HCT116 (cell line): ENCODE results near the gene NAA80. TPM values are rescaled to one million over a fixed set of nuclear protein-coding genes. Genes with fewer than 3 reads are reported as not detected.
A peak's percentile ranks its signal among the peaks of the same experiment; 100 is the strongest.

Experiments
- ATAC-seq: fragments of 200-7000 bp; cut with Tn5 transposase; 2 replicates; pipeline ENCODE4 v1.9.1; 2020; ENCODE audit warnings: mild to moderate bottlenecking, moderate library complexity
- BruUV-seq: library from RNA; stranded (reverse); fragments of 400-500 nt; replicated peaks from 2 replicates; lab custom pipeline; 2021; lab: Mats Ljungman, UMichigan
- CTCF ChIA-PET: fragments of 300-600 bp; sonication (Branson Sonifier 250); formaldehyde crosslinking; loops from one replicate; lab custom pipeline; 2021; ENCODE audit warnings: antibody characterized with exemption; lab: Charles Lee
- POLR2A ChIA-PET: fragments of 300-600, 350-600 bp; sonication (Branson Sonifier 250); formaldehyde crosslinking; loops from one replicate; lab custom pipeline; 2021; ENCODE audit warnings: antibody characterized with exemption; lab: Charles Lee
- RAD21 ChIA-PET, 2 experiments: fragments of 300-600 bp; sonication (Branson Sonifier 250); formaldehyde crosslinking; loops; one replicate each; lab custom pipeline; 2023; ENCODE audit warnings: low total read pairs in 2 of 2; ENCODE audit not compliant: uncharacterized antibody in 2 of 2, unreplicated experiment in 2 of 2, low non-redundant PET in 1 of 2; lab: Charles Lee
- DNase-seq: peaks from one replicate; pipeline ENCODE4 v3.0.0-alpha.2; 2010; ENCODE audit warnings: low read depth, low spot score
- H2AFZ ChIP-seq: fragments of 200-600 bp; shearing (Covaris generic), sonication (generic); 2 replicates; pipeline ENCODE4 v1.6.1; 2017; ENCODE audit warnings: low read depth, mixed run types, mixed read lengths, antibody characterized with exemption, low read length; ENCODE audit not compliant: poor library complexity, severe bottlenecking
- H3K27ac ChIP-seq: 2 replicates; pipeline ENCODE4 v1.5.1; 2012; ENCODE audit warnings: low read depth, low read length
- H3K27me3 ChIP-seq: fragments of 200-600 bp; sonication (generic); 2 replicates; pipeline ENCODE4 v1.6.1; 2016; ENCODE audit warnings: mixed run types, low read length, mixed read lengths; ENCODE audit not compliant: insufficient read depth
- H3K36me3 ChIP-seq, 2 experiments: fragments of 200-500 bp in 1 of 2; fragments of 200-600 bp in 1 of 2; sonication (Bioruptor generic) in 1 of 2; sonication (generic) in 1 of 2; 2 replicates each; pipeline versions ENCODE4 v1.5.1 to v1.6.1; 2014 to 2016; ENCODE audit warnings: low read length in 2 of 2, inconsistent platforms in 1 of 2, mixed read lengths in 1 of 2, mixed run types in 1 of 2; ENCODE audit not compliant: insufficient read depth in 2 of 2, control insufficient read depth in 1 of 2
- H3K4me1 ChIP-seq, 2 experiments: fragments of 200-600 bp in 1 of 2; sonication (generic) in 1 of 2; 2 replicates each; pipeline versions ENCODE4 v1.5.1 to v1.6.1; 2012 to 2017; ENCODE audit warnings: low read length in 2 of 2, inconsistent platforms in 1 of 2, mild to moderate bottlenecking in 1 of 2, mixed read lengths in 1 of 2, mixed run types in 1 of 2, moderate library complexity in 1 of 2; ENCODE audit not compliant: insufficient read depth in 2 of 2, control insufficient read depth in 1 of 2
- H3K4me2 ChIP-seq: fragments of 200-600 bp; sonication (generic); 2 replicates; pipeline ENCODE4 v1.6.1; 2017; ENCODE audit warnings: mixed run types, low read length, mixed read lengths
- H3K4me3 ChIP-seq, 2 experiments: fragments of 200-600 bp in 1 of 2; sonication (generic) in 1 of 2; replicated peaks in 1 of 2; 2 replicates each; pipeline ENCODE4 v1.5.1; 2011 to 2016; ENCODE audit warnings: low read length in 2 of 2, control low read depth in 1 of 2, low read depth in 1 of 2, mild to moderate bottlenecking in 1 of 2, mixed read lengths in 1 of 2, mixed run types in 1 of 2
- H3K79me2 ChIP-seq: fragments of 200-600 bp; sonication (generic); 2 replicates; pipeline ENCODE4 v1.6.1; 2017; ENCODE audit warnings: mild to moderate bottlenecking, mixed run types, low read length, moderate library complexity, mixed read lengths; ENCODE audit not compliant: insufficient read depth
- H3K9ac ChIP-seq: fragments of 200-600 bp; sonication (generic); 2 replicates; pipeline ENCODE4 v1.6.1; 2016; ENCODE audit warnings: low read length, mixed read lengths
- H3K9me2 ChIP-seq: fragments of 200-600 bp; sonication (generic), shearing (Covaris generic); 2 replicates; pipeline ENCODE4 v1.6.1; 2017; ENCODE audit warnings: mixed run types, mild to moderate bottlenecking, moderate library complexity; ENCODE audit not compliant: insufficient read depth
- H3K9me3 ChIP-seq, 2 experiments: fragments of 200-500 bp in 1 of 2; fragments of 200-600 bp in 1 of 2; sonication (Bioruptor generic) in 1 of 2; sonication (generic) in 1 of 2; 2 replicates each; pipeline ENCODE4 v1.6.1; 2014 to 2017; ENCODE audit warnings: low read length in 2 of 2, mixed read lengths in 2 of 2, inconsistent platforms in 1 of 2, low read depth in 1 of 2, mild to moderate bottlenecking in 1 of 2, mixed run types in 1 of 2, moderate library complexity in 1 of 2; ENCODE audit not compliant: control insufficient read depth in 1 of 2, insufficient read depth in 1 of 2
- H4K20me1 ChIP-seq: fragments of 200-600 bp; sonication (generic), shearing (Covaris generic); 2 replicates; pipeline ENCODE4 v1.6.1; 2017; ENCODE audit warnings: mixed run types, mild to moderate bottlenecking, moderate library complexity; ENCODE audit not compliant: insufficient read depth
- CBX3 ChIP-seq: IDR thresholded peaks from 2 replicates; pipeline ENCODE4 v1.6.1; 2012; ENCODE audit warnings: low read depth
- EGR1 ChIP-seq: IDR thresholded peaks from 2 replicates; pipeline ENCODE4 v1.6.1; 2012; ENCODE audit warnings: low read depth
- ELF1 ChIP-seq: IDR thresholded peaks from 2 replicates; pipeline ENCODE4 v1.6.1; 2012; ENCODE audit warnings: low read depth, borderline replicate concordance
- POLR2A ChIP-seq: IDR thresholded peaks from 2 replicates; pipeline ENCODE4 v1.7.0; 2011; ENCODE audit warnings: borderline replicate concordance; ENCODE audit not compliant: insufficient read depth, insufficient read length; ENCODE audit errors: extremely low read depth
- POLR2AphosphoS5 ChIP-seq: IDR thresholded peaks from 2 replicates; pipeline ENCODE4 v1.6.1; 2011; ENCODE audit warnings: mild to moderate bottlenecking, low read depth, low read length, moderate library complexity
- RAD21 ChIP-seq: IDR thresholded peaks from 2 replicates; pipeline ENCODE4 v1.6.1; 2012; ENCODE audit warnings: low read depth, mild to moderate bottlenecking
- SIN3A ChIP-seq: IDR thresholded peaks from 2 replicates; pipeline ENCODE4 v1.6.1; 2012; ENCODE audit warnings: low read depth
- SP1 ChIP-seq: IDR thresholded peaks from 2 replicates; pipeline ENCODE4 v1.6.1; 2012; ENCODE audit warnings: low read depth
- SRF ChIP-seq: IDR thresholded peaks from 2 replicates; pipeline ENCODE4 v1.6.1; 2012; ENCODE audit warnings: low read depth
- TCF7L2 ChIP-seq: IDR thresholded peaks from 2 replicates; pipeline ENCODE4 v1.7.0; 2011; ENCODE audit warnings: borderline replicate concordance, inconsistent platforms; ENCODE audit not compliant: insufficient read depth, insufficient read length; ENCODE audit errors: extremely low read depth
- ZFX ChIP-seq: fragments of 450-650 bp; IDR thresholded peaks from 2 replicates; pipeline ENCODE4 v1.6.1; 2017
- intact Hi-C: fragments of 100-400 bp; cut with micrococcal nuclease; formaldehyde crosslinking; loops from 2 replicates; pipeline ENCODE4 v1.10.0; 2022
- total RNA-seq: library from RNA; stranded (reverse); gene quantifications from one replicate; pipeline ENCODE4 v1.2.1, GENCODE V29; 2021; ENCODE audit not compliant: unreplicated experiment
- TF ChIP-seq, protein P1 (sequence below): IDR thresholded peaks from 2 replicates; pipeline ENCODE4 v1.6.1; 2012
- TF ChIP-seq, protein P2 (sequence below), 3 experiments: fragments of 200-600 bp in 1 of 3; sonication (generic) in 1 of 3; IDR thresholded peaks in 2 of 3; conservative IDR thresholded peaks in 1 of 3; 2 replicates each; pipeline ENCODE4 v1.5.1; 2012 to 2017; ENCODE audit warnings: low read depth in 2 of 3, low read length in 2 of 3, antibody characterized with exemption in 1 of 3, borderline replicate concordance in 1 of 3, control low read depth in 1 of 3, mild to moderate bottlenecking in 1 of 3, mixed read lengths in 1 of 3, mixed run types in 1 of 3, moderate library complexity in 1 of 3; ENCODE audit not compliant: insufficient read depth in 1 of 3

Gene NAA80
- total RNA-seq, 1 experiment from 2014 or later: 21.3 TPM

DNA sequence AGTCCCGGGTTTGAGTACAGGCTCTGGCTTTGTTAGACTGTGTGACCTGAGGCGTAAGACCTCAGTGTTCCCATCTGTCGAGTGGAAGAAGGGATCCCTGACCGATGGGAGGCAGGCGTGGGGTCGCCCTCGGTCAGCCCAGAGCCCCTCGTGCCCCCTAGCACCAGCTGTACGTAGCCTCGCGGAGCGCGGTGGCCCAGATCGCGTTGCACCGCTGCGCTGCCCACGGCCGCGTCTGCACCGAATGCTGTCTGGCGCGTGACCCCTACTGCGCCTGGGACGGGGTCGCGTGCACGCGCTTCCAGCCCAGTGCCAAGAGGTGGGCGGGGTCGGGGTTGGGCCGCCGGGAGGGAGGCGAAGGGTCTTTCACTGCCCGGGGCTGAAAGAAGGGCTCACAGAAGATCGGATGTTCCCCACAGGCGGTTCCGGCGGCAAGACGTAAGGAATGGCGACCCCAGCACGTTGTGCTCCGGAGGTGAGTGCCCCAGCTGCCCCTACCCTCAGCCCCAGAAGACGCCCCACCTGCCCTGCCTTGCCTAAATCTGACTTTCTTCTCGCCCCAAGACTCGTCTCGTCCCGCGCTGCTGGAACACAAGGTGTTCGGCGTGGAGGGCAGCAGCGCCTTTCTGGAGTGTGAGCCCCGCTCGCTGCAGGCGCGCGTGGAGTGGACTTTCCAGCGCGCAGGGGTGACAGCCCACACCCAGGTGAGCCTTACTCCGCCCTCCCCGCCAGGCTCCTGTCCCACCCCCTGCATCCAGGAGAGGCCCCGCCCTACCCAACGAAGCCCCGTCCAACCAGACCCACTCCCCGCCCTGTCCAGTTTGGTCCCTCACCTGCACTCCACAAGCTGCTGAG, 23.8 kb downstream of the NAA80 start:
- no peaks in the 10 kb centered on the region for H3K27me3 ChIP-seq
- ATAC-seq: no peak
- H3K4me1 ChIP-seq: peaks cover 29 to 40% of the 10 kb centered on the region in 2 experiments
- BruUV-seq: no TSS peak
- DNase-seq: no peak
- H3K9ac ChIP-seq: no peak overlapping the region
- H3K4me2 ChIP-seq: no peak overlapping the region
- no peaks in the 10 kb centered on the region for H3K79me2 ChIP-seq
- intact Hi-C loops: no loop called here
- TF ChIP-seq ELF1 (no peak), SP1 (no peak), SIN3A (no peak), POLR2A (no peak)
- TF ChIP-seq, protein P1, sequence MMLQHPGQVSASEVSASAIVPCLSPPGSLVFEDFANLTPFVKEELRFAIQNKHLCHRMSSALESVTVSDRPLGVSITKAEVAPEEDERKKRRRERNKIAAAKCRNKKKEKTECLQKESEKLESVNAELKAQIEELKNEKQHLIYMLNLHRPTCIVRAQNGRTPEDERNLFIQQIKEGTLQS: no peak
- H3K36me3 ChIP-seq: no peaks in the 10 kb centered on the region
- H3K9me2 ChIP-seq: no peaks in the 10 kb centered on the region
- H3K9me3 ChIP-seq: no peaks in the 10 kb centered on the region
- H4K20me1 ChIP-seq: no peaks in the 10 kb centered on the region
- CTCF ChIA-PET: interaction anchor here (0.6 to 2.4 kb wide), 5 partner anchors 9 to 81 kb away, joined by 3 to 9 read pairs (median 5); partner anchors contain the start of gene IFRD2
- no peak overlapping the region for H3K4me3 ChIP-seq
- no peak overlapping the region for H3K27ac ChIP-seq
- H2AFZ ChIP-seq: no peak overlapping the region
- POLR2A ChIA-PET: interaction anchor here (0.9 to 1.3 kb wide), 2 partner anchors 29 to 80 kb away, joined by 3 read pairs; no protein-coding TSS in a partner anchor
- RAD21 ChIA-PET: interaction anchor here in 1 of 2 experiments (0.7 kb wide), 1 partner anchor 14 kb away, joined by 3 read pairs; no protein-coding TSS in a partner anchor

DNA sequence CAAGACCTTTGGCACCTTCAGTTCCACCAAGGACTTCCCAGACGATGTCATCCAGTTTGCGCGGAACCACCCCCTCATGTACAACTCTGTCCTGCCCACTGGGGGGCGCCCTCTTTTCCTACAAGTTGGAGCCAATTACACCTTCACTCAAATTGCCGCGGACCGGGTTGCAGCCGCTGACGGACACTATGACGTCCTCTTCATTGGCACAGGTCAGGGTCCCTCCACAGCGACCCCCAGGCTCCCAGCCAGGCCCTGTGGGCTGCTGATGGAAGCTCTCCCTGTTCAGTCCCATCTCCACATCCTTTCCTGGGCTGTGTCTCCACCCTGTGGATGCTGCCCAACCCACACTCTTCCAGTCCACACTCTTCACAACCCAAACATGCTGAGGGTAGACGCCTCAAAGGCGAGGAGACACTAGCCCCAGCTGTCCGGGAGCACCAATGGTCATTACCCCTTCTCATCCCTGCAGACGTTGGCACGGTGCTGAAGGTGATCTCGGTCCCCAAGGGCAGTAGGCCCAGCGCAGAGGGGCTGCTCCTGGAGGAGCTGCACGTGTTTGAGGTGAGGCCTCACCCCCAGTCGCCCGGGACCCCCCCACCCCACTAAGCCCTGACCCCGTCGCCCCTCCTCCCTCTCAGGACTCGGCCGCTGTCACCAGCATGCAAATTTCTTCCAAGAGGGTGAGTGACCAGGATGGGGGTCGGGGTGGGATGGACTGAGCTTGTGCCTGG, 24.7 kb downstream of the NAA80 start:
- no peaks in the 10 kb centered on the region for H3K9me3 ChIP-seq
- 0 out of 4 replicates have a peak overlapping the region, but pooled peaks of 1 of the 2 experiments have one; percentile 9 for H3K4me3 ChIP-seq
- intact Hi-C loops: loop anchor here (1.0 to 5.0 kb wide), 3 partner anchors 50 to 152 kb away; no protein-coding TSS in a partner anchor
- no TSS peak for BruUV-seq
- no peaks in the 10 kb centered on the region for H3K9me2 ChIP-seq
- H3K4me1 ChIP-seq: peaks cover 37 to 48% of the 10 kb centered on the region in 2 experiments
- RAD21 ChIA-PET: interaction anchor here in 1 of 2 experiments (0.7 kb wide), 1 partner anchor 15 kb away, joined by 3 read pairs; no protein-coding TSS in a partner anchor
- H3K9ac ChIP-seq: no peak overlapping the region
- POLR2A ChIA-PET: interaction anchor here (0.9 to 1.3 kb wide), 2 partner anchors 28 to 80 kb away, joined by 3 read pairs; no protein-coding TSS in a partner anchor
- ATAC-seq (peak; percentile 71), DNase-seq (no peak)
- H3K79me2 ChIP-seq: no peaks in the 10 kb centered on the region
- peak overlapping the region; percentile 96 for H3K4me2 ChIP-seq
- CTCF ChIA-PET: interaction anchor here (0.6 to 2.4 kb wide), 6 partner anchors 10 to 80 kb away, joined by 3 to 9 read pairs (median 4); partner anchors contain the start of gene IFRD2
- H3K27me3 ChIP-seq: no peaks in the 10 kb centered on the region
- no peak overlapping the region for H2AFZ ChIP-seq
- no peaks in the 10 kb centered on the region for H4K20me1 ChIP-seq
- H3K27ac ChIP-seq: no peak overlapping the region
- H3K36me3 ChIP-seq: no peaks in the 10 kb centered on the region
- no peak for TF ChIP-seq RAD21
- no peak for TF ChIP-seq ZFX
- no peak for TF ChIP-seq SP1
- TF ChIP-seq, protein P2, sequence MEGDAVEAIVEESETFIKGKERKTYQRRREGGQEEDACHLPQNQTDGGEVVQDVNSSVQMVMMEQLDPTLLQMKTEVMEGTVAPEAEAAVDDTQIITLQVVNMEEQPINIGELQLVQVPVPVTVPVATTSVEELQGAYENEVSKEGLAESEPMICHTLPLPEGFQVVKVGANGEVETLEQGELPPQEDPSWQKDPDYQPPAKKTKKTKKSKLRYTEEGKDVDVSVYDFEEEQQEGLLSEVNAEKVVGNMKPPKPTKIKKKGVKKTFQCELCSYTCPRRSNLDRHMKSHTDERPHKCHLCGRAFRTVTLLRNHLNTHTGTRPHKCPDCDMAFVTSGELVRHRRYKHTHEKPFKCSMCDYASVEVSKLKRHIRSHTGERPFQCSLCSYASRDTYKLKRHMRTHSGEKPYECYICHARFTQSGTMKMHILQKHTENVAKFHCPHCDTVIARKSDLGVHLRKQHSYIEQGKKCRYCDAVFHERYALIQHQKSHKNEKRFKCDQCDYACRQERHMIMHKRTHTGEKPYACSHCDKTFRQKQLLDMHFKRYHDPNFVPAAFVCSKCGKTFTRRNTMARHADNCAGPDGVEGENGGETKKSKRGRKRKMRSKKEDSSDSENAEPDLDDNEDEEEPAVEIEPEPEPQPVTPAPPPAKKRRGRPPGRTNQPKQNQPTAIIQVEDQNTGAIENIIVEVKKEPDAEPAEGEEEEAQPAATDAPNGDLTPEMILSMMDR (IDR thresholded peaks at IDR 0.05 in 2 of 3, conservative IDR thresholded peaks at IDR 0.05 in 1 of 3; ENCODE audit: borderline replicate concordance in 1 of 3, insufficient read depth in 1 of 3, low read depth in 2 of 3, low read length in 2 of 3): peak in 2 of 3 experiments; percentile 79 to 95; a peak in 4 of 6 replicates
- no peak for TF ChIP-seq SRF
- no peak for TF ChIP-seq CBX3
- TF ChIP-seq ELF1: no peak
- peak; percentile 47 for TF ChIP-seq TCF7L2
- no peak for TF ChIP-seq EGR1
- TF ChIP-seq POLR2AphosphoS5: no peak
